ENCODE results near the gene OR14A2.
"Not testable (repeated sequence)": the region's sequence is repeated elsewhere in the genome, so short reads cannot be mapped to it uniquely, and the experiment has no call there.

The OR14A2 gene

GRCh38 chr1:247748041-247748440 is at the start of gene OR14A2:
TSS of gene OR14A2 (minus strand) at chr1:247748141.
- no peak for DNase-seq

- DNase-seq = no peak
Measured at GRCh38 chr1:247797518-247797917, 49.6 kb upstream of the OR14A2 start.

- DNase-seq = no peak
Measured at GRCh38 chr1:247769603-247770002, 21.7 kb upstream of the OR14A2 start.

- no peak for DNase-seq
Measured at GRCh38 chr1:247760456-247760855, 12.5 kb upstream of the OR14A2 start, which contains the start of gene OR1C1. TSS of gene OR1C1 (minus strand) at chr1:247760556. CDS start at chr1:247758406, 2,150 bp downstream.

- DNase-seq = not testable (repeated sequence)
Measured at GRCh38 chr1:247754311-247754710, 6.4 kb upstream of the OR14A2 start.

GRCh38 chr1:247749870-247750269 is 1.9 kb upstream of the OR14A2 start:
- DNase-seq = no peak

GRCh38 chr1:247747616-247748015 is 325 bp downstream of the OR14A2 start:
- no peak for DNase-seq

GRCh38 chr1:247746391-247746935 is 1.5 kb downstream of the OR14A2 start:
- DNase-seq = no peak

GRCh38 chr1:247742215-247742760 is 5.7 kb downstream of the OR14A2 start:
- DNase-seq = not testable (repeated sequence)

- DNase-seq = no peak
Measured at GRCh38 chr1:247741756-247742155, 6.2 kb downstream of the OR14A2 start.

GRCh38 chr1:247740721-247741120 is 7.2 kb downstream of the OR14A2 start:
- DNase-seq = no peak

GRCh38 chr1:247738315-247738714 is 9.6 kb downstream of the OR14A2 start, which contains the start of gene OR14K1:
TSS of gene OR14K1 (plus strand) at chr1:247738615. CDS start at chr1:247738615, 0 bp downstream.
- no peak for DNase-seq

GRCh38 chr1:247721222-247721621 is 26.7 kb downstream of the OR14A2 start:
- no peak for DNase-seq

- DNase-seq = no peak
Measured at GRCh38 chr1:247716546-247716945, 31.4 kb downstream of the OR14A2 start, which contains the start of gene OR6F1. TSS of gene OR6F1 (minus strand) at chr1:247716646. CDS start at chr1:247712755, 3,891 bp downstream.

- no peak for DNase-seq
Measured at GRCh38 chr1:247713753-247714152, 34.2 kb downstream of the OR14A2 start.

- DNase-seq = not testable (repeated sequence)
Measured at GRCh38 chr1:247710681-247711080, 37.3 kb downstream of the OR14A2 start.

GRCh38 chr1:247701338-247701737 is 46.6 kb downstream of the OR14A2 start:
- no peak for DNase-seq

- peak; percentile 26 for DNase-seq
Measured at GRCh38 chr1:247681288-247681897, 66.5 kb downstream of the OR14A2 start.

- DNase-seq = no peak
Measured at GRCh38 chr1:247680171-247680570, 67.8 kb downstream of the OR14A2 start.

- no peak for DNase-seq
Measured at GRCh38 chr1:247679639-247680038, 68.3 kb downstream of the OR14A2 start, which contains the start of gene OR13G1. TSS of gene OR13G1 (minus strand) at chr1:247679739. CDS start at chr1:247673041, 6,698 bp downstream.
